Stimulated activated CD8-positive, alpha-beta memory T cell treated with anti-CD3 and anti-CD28 coated beads, Interleukin-2, amount 100 ng/mL, for 1 hour (primary cell): ENCODE measurements around the gene C6orf141.

Source experiments
- DNase-seq, 2 donors: peaks; one replicate each; pipeline ENCODE4 v3.0.0-alpha.2; 2020; ENCODE audit warnings: low read depth in 2 of 2

The C6orf141 gene

GRCh38 chr6:49539102-49539501 lies 11.4 kb upstream of the C6orf141 start:
- no peak for DNase-seq

DNA sequence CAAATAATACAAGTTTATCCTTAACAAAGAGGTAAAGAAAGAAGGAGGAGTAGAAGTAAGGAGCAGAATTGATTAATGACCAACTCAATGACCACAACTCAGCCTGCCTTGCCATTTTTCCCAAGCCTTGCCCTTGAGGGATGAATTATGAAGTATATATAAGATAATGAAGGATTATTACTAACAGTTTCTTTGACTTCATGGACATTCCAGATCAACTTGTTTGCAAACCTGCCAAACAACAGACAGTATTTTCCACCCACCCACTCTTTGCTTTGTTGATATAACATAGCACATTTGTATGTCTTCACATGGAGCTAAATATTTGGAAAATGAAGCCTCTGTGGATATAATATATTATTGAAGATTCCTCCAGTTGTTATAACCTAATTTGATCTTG lies 9.9 kb upstream of the C6orf141 start:
- DNase-seq: no peak

- no peak for DNase-seq
Observed at GRCh38 chr6:49541210-49541724, 9.2 kb upstream of the C6orf141 start.

GRCh38 chr6:49541936-49542335 lies 8.5 kb upstream of the C6orf141 start:
- no peak for DNase-seq

DNA sequence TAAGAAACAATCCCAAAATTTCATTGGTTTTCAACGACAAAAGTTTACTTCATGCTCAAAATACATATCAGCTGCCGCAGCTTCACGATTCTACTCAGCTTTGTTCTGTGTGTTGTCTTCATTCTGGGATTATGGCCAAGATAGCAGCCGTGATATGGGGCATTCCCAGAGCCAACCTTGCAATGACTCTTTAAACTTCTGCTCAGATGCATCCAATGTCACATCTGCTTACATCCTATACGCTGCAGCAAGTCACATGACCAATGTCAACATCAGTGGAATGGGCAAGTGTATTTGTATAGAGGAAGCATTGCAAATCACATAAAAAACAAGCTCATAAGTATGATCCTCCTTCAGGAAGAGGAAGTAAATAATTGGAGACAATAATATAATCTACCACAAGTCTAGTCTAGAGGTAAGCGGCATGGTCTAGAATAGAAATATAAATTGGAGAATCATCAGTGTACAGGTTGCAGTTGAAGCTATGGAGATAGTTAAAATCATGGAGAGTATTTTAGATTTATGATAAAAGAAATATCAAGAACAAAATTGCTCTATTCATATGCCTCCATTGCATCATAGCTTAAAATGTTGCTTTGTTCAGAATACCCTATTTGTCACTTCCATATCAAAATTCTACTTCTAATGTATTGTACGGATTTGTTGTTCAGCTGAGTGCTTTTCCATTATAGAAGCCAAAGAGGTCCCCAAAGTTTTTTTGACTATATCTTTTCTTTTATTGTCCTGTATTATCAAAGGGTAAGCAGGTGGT lies 7.2 kb upstream of the C6orf141 start:
- DNase-seq: no peak

DNA sequence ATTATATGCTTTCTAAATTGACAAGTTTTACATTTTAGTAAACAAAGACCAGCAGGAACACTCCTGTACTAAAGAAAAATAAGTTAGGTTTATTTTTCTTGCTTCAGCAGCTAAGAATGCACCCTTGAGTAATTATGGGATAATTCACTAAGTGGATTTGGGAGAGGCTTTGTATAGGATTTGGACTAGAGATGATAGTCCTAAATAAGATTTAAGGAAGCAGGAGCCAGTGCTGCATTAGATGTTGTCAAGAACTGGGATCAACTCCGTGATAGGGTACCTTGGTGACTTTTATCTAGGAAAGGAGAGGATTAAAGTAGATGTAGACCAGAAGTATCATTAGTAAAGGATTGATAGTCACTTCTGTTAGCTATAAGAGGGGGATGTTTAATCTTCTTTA lies 4.1 kb upstream of the C6orf141 start:
- DNase-seq: no peak

DNA sequence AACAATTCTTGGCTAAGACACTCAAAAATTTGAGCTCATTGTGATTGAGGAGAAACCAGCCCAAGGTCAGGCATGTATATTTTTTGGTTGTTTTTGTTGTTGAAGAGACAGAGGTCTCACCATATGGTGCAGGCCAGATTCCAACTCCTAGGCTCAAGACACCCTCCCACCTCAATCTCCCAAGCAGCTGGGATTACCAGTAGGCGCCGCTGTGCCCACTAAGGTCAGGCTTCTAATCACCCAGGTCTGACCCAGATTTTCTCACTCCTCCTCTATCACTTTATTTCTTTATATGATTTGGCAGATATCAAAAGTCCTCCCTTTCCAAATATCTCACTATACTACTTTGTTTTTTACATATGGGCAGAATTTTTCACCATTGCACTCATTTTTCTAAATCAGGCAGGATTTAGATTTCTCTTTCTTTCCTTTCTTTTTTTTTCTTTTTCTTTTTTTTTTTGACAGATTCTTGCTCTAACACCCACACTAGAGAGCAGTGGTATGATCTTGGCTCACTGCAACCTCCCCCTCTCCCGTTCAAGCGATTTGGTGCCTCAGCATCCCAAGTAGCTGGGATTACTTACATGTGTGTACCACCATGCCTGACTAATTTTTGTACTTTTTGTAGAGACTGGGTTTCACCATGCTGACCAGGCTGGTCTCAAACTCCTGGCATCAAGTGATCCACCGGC lies 1.7 kb upstream of the C6orf141 start:
- DNase-seq: no peak

DNA sequence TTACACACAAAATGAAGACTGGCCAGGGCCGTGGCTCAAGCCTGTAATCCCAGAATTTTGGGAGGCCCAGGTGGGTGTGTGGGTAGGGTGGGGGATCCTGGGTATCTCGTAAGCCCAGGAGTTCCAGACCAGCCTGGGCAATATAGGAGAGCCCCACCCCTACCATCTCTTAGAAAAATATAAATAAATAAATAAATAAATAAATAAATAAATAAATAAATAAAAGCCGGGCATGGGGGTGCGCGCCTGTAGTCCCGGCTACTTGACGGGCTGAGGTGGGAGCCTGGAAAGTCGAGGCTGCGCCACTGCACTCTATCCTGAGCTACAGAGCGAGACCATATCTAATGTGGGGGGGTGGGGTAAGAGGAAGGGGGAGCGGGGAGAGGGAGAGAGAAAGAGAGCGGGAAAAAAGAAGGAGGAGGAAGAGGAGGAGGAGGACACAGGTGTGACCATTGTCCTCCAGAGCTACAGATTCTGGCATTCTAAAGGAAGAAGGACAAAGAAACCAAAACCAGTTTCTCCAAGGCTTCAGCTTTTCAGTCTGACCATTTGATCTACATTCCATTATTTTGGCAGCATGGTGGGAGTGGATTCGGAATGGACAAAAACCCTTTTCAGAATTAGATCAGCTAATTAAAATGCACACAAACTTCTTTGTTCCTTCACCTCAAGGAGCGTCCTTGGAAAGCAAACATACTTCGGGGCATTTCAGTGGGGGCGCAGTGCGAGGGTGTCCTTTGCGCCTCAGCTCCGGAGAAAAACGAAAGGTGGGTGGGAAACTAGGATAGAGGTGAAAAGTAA lies 577 bp upstream of the C6orf141 start:
- no peak for DNase-seq

GRCh38 chr6:49551078-49551865 lies 804 bp downstream of the C6orf141 start:
- DNase-seq: no peak

- DNase-seq: no peak
Observed at GRCh38 chr6:49551866-49552129, 1.3 kb downstream of the C6orf141 start.

DNA sequence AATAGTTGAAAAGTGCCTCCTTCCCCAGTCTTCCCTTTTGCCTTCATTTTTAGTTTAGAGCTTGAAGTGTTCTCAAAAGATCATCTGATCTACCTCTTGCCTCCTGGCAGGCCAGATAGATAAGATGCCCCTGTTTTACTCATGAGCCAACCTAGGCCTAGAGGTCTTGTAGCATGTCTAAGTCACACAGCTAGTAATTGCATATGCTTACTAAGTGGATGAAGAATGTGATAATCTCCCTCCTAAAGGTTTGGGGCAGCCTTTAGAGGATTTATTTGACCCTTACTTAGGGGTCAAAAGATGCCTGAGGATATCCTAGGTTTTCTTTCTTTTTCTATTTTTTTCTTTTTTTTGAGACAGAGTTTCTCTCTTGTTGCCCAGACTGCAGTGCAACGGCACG lies 2.1 kb downstream of the C6orf141 start:
- no peak for DNase-seq

- DNase-seq: no peak
Observed at GRCh38 chr6:49553384-49553783, 2.9 kb downstream of the C6orf141 start.

- no peak for DNase-seq
Observed at GRCh38 chr6:49555951-49556350, 5.5 kb downstream of the C6orf141 start.

DNA sequence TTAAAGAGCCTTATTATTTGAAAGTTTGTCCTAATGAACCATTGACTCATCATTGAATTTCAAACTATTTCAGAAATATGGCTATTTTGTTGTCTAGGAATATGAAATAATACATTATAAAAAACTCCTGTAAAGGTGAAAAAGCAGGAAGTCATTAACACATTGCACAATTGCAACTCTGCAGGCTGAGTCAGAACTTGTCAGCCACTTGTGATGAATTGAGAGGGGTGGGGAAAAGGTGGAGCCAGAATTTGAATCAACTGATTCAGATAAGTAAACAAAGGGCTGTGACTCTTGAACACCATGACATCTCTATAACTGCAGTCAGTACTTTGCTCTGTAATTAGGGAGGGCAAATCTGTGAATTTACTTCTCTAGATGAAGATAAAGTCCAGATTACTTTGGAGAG lies 6.0 kb downstream of the C6orf141 start:
- no peak for DNase-seq

DNA sequence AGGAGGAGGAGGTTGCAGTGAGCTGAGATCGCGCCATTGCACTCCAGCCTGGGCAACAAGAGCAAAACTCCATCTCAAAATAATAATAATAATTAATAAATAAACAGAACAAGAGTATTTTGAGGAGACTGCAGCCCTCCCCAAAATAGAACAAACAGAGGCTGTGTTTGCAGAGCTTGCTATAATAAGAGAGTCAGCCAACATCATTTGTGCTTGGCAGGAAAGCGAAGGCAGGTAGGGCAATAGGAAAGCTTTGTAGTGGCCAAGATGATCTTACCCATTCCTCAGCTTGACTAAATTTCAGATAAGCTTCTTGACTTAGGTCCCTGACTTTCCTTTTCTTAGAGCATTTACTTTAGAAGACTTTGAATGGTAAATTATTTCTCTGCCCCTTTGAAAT lies 6.7 kb downstream of the C6orf141 start:
- DNase-seq: no peak

DNA sequence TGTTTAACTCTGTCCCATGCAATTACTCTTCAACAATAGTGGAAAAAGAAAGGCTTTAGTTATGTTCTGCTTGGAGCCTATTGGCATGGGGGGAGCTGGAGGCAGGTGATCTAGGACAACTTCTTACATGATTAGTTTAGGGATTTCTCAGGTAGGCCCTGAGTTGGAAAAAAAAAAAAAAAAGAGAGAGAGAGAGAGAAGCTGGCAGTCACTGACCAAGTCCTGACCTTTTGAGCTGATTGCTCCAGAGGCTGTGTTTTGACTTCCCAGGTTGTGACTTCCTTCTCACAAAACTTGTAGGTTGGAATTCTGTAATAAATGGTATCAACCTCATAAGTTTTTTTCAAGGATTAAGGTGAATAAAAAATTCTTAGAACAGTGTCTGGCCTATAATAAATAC lies 7.8 kb downstream of the C6orf141 start:
- DNase-seq: no peak

DNA sequence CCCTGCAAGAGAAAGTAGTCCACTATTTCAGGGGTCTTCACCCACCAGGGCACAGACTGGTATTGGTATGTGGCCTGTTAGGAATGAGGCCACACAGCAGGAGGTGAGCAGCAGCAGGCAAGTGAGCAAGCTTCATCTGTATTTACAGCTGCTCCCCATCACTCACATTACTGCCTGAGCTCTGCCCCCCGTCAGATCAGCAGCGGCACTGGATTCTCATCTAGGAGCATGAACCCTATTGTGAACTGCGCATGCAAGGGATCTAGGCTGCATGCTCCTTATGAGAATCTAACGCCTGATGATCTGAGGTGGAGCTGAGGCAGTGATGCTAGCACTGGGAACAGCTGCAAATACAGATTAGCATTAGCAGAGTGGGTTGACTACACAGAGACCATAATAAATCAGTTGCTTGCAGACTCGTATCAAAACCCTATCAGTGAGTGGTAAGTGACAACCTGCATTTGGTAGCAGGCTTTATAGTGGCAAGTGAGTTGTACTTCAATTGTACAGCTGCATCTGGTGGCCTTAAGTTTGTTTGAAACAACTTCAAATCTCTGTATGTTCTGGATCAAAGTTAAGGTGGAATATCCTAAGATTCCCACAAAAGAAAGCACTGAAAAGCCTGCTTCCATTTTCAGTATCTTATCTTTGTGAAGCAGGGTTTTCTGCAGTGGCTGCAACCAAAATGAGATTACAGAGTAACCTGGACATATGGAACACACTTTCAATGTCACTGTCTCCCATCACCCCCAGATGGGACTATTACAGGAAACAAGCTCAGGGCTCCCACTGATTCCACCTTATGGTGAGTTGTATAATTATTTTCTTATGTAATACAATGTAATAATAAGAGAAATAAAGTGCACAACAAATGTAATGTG lies 12.8 kb downstream of the C6orf141 start:
- DNase-seq: no peak

DNA sequence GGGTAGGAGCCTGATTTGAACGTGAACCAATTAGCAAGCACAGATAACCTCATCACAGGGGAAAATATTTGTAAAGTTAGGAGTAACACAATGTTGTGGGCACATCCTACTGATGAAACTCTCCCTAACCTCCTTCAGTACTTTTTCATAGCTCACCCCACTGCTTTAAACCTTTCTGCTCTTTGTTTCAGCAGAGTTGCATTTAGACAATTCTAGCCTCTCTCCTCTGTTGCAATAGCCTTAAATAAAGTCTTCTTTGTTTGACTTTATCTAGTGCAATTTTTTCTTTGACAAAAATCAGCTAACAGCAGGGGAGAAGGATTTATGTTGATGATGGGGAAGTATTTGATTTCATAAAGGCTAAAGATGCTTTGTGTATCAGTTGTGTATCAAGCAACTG lies 14.1 kb downstream of the C6orf141 start:
- no peak for DNase-seq

- no peak for DNase-seq
Observed at GRCh38 chr6:49565261-49565660, 14.8 kb downstream of the C6orf141 start.

- DNase-seq: no peak
Observed at GRCh38 chr6:49565855-49566254, 15.4 kb downstream of the C6orf141 start.
